ELF-1 (cell line): ENCODE results near the gene TMEM231.
"Not testable (repeated sequence)": the region's sequence is repeated elsewhere in the genome, so short reads cannot be mapped to it uniquely, and the experiment has no call there.

ENCODE experiments used
- DNase-seq: peaks from one replicate; pipeline ENCODE4 v3.0.0-alpha.2; 2016; ENCODE audit warnings: low read depth, low spot score

Gene TMEM231

DNA sequence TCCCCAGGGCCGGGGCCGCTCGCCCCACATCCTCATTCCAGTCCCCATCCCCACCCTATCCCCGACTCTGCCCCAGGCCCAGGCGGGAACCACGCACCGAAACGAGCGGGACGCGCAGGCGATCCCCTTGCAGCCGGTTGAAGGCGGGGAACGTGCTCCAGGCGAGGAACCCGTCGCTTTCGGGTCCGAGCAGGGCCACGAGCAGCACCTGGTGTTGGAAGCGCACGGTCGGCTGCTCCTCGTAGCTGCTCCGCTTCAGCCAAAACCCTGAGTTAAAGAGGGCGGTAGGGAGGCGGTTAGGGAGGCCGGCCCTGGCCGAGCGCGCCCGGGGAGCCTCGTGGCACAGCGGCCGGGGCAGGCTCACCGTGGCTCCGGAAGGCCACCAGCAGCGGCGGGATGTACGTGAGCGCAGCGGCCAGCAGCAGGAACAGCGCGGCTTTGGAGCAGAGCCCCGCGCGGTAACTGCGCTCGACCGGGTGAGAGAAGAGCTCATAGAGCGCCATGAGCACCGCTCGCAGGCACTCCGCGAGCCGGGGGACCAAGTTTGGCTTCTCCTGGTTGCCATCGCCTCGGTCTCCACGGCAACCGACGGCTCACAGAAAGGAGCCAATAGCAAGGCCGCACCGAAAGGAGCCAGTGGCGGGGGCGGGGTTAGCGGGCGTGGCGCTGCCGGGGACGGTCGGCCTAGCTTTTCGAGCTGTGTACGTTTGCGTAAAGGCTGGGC lies at the start of gene TMEM231:
TSS of gene TMEM231 (minus strand) at position 546 of the 724 bp plus-strand sequence. CDS start at position 503, 43 bp downstream.
- DNase-seq = peak; percentile 96

- DNase-seq = no peak
Observed at GRCh38 chr16:75603241-75603640, 47.2 kb upstream of the TMEM231 start.

DNA sequence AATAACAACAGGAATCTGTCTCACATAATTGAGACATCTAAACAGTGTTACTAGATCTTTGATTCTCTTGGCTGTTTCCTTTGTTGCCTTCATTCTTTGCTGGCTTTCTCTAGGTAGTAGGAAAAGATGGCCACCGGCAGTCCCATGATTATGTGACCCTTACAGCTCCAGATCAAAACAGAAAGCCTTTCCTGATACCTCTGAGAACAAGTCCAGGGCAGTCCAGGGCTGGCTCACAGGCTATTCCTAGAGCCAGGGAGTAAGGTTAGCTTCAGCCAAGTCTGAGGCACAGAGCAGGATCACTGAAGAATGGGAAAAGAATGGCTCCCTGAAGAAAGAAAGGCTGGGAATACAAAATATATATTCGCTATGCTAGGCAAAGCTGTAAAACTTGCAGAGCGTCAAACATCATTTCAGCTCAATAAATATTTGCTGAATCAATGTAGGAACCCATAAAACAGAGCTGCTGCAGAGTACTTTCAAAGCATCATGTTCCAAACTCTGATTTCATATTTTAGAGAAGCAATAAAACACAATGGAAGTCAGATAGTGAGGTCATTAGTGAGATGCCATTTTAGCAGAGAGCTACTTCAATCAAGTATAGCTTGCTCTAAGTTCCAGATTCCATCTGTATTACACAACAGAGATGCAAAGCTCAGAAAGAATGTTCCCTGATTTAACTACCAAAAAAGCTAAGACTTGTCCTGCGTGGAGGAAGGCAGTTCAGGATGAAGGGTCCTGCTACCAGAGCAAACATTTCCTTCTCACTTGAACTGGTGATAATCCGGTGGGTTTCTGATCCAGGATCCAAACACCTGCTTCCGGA lies 43.6 kb upstream of the TMEM231 start:
- no peak for DNase-seq

DNA sequence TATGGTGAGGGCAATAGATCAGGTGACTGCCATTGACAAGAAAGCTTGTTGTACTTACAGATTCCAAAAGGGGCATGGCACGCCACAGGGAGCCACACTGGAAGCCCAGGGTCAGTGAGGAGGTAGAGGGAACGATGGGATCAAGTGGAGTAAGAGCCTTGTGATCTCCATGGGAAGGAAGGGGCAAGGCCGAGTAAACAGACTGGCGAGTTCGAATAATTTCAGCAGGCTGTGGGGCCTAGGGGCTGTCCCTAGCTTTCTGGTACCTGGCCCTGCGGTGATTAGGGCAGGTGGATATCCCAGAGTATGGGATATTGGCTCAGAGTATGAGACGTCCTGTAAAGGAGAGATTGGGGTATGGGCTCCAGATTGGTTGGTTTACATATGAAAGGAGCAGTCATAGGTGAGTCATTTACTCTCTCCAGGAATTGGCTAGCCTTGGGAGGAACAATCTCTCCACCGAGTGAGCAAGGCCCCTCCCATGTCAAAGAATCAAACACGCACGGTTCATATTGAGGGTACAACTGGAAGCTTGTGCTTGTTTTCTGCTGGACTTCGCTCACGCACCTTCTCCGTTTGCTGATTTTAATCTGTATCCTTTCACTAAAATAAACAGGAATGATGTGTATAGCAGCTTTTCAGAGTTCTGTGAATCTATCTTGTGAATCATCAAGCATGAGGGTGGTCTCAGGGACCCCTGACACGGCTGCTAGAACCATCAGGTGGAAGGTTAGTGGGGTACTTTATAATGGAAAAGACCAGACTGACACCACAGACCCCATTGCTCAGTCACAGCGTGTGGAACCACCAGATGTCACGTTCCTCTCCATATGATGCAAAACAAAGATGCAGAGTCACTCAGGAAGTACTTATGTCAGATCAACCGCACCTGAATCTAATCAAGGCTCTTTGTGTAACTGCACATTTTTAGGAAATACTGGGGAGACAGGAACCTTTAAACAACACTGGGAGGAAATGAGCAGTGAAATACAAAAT lies 38.1 kb upstream of the TMEM231 start:
- peak; percentile 63 for DNase-seq

GRCh38 chr16:75593308-75593707 lies 37.3 kb upstream of the TMEM231 start:
- DNase-seq = no peak

DNA sequence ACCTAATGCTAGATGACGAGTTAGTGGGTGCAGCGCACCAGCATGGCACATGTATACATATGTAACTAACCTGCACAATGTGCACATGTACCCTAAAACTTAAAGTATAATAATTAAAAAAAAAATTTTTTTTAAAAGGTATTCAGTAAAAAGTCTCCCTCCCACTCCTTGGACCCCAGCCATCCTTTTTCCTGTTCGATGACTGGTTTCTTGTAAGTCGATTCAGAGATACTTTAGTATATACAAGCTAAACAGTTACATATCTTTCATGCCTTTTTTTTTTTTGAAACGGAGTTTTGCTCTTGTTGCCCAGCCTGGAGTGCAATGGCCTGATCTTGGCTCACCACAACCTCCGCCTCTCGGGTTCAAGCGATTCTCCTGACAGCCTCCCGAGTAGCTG lies 35.9 kb upstream of the TMEM231 start:
- not testable (repeated sequence) for DNase-seq

- peak; percentile 38 for DNase-seq
Observed at GRCh38 chr16:75590920-75591843, 35.1 kb upstream of the TMEM231 start.

- DNase-seq = no peak
Observed at GRCh38 chr16:75589306-75589705, 33.3 kb upstream of the TMEM231 start.

GRCh38 chr16:75588716-75589115 lies 32.7 kb upstream of the TMEM231 start:
- no peak for DNase-seq

DNA sequence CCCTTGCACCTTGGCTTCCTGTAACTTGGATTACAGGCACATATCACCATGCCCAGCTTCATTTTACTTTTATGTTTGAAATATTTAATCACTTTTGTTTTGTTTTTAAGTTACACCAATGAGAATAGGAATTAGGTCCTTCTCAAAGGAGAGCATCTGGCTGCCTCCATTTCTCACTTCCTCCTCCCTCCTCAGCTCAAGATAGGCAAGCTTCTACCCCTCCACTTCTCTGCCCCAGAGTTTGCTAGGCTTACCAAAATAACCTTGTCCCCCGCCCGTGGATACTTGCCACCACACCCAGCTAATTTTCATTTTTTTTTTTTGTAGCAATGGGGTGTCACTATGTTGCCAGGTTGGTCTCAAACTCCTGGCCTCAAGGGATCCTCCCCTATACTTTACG lies 28.1 kb upstream of the TMEM231 start:
- no peak for DNase-seq

DNA sequence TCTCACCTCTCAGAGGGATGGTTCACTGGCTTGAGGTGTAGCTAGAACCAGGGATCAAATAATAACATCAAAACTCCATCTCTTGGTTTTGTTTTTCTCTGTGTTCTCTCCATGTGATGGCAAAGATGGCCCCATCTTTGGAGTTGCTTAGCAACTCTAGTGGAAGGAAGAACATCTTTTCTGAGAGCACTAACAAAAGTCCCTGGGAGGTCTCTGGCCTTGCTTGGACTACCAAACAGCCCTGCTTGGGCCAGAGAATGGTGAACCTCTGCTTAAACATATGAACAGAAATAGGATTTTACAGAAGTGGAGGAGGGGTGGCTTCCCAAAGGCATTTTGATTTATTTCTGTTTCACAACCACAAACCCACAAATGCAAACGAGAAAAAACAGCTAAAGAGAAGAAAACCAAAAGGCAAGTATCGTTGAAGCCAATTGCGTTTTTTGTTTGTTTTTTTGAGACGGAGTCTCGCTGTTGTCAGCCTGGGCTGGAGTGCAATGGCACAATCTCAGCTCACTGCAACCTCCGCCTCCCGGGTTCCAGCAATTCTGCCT lies 23.3 kb upstream of the TMEM231 start:
- DNase-seq = no peak

DNA sequence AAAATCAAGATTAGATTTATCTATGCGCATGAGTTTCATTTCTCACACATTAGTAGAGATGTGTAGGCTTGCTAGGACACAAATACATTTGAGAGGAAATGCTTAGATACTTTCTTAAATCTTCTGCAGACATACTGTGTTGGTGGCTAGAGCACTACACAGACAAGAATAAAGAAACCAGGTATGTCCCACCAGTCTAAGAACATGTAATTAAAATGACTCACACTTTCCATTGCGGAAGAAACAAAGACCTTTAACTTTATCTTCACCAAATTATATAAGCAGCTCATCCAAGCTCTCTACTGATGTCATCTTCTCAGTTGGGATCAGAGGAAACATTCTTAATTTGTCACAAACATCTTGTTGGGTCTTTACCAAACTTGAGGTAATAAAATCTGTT lies 22.7 kb upstream of the TMEM231 start:
- DNase-seq = no peak

DNA sequence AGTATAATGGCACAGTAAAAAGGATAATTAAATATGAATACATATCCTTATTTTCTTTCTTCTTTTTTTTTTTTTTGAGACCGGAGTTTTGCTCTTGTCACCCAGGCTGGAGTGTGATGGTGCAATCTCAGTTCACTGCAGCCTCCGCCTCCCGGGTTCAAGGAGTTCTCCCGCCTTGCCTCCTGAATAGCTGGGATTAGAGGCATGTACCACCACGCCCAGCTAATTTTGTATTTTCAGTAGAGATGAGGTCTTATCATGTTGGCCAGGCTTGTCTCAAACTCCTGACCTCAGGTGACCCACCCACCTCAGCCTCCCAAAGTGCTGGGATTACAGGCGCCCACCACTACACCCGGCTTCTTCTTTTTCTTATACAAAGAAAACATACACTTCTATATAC lies 22.2 kb upstream of the TMEM231 start:
- no peak for DNase-seq

DNA sequence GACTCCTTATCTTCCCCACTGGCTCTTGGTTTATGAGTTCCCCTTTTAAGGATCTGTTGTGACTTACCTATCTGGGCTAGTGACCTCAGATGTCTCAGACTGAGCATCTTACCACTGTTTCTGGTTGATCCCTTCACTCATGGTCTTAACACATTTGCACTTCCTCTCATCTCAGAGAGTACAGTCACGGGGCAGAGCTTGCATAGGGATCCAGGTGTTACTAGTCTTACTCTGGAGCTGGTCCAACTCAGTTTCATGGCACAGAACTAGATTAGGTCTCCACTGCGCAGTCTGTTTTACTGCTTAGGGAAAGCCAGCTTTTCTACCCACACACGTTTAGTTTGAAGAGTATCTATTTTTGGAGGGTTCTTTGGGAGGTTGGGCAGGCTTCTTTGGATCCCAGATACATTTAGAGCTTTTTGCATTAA lies 20.3 kb upstream of the TMEM231 start:
- DNase-seq = no peak

DNA sequence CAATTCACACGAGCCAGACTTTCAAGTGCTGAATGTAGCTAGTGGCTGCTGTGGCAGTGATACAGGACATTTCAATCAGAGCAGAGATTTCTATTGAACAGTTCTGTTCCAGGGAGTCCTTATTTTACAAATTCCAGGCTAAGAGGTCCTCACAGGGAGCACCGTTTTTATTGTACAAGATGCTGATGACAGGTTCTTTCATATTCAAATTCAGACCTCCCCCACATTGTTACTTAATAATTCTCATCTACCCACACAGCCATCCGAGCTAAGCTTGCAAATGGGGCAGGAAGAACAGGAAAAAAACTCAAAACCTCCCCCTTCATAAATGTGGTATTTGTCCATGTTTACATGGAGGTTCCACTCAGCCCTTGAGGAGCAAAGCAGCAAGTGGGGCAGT lies 19.9 kb upstream of the TMEM231 start:
- DNase-seq = no peak

DNA sequence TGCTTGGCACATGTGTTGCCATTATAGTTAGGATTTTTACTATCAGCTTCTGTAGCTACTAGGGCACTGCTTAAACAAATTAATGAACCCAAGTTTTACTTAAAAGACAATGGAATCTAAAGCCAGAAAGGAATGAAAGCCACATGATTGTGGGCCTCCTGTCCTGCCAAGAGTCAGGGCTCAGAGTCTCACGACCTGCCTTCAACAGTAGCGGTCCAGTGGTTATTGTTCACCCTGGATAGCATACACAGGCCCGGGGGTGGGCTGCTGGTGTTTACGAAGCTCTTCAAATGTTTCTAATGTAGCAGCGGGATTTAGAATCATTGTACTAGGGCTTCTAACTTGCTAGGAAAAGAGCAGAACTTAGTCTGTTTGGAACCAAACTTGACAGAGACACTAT lies 17.9 kb upstream of the TMEM231 start:
- no peak for DNase-seq

DNA sequence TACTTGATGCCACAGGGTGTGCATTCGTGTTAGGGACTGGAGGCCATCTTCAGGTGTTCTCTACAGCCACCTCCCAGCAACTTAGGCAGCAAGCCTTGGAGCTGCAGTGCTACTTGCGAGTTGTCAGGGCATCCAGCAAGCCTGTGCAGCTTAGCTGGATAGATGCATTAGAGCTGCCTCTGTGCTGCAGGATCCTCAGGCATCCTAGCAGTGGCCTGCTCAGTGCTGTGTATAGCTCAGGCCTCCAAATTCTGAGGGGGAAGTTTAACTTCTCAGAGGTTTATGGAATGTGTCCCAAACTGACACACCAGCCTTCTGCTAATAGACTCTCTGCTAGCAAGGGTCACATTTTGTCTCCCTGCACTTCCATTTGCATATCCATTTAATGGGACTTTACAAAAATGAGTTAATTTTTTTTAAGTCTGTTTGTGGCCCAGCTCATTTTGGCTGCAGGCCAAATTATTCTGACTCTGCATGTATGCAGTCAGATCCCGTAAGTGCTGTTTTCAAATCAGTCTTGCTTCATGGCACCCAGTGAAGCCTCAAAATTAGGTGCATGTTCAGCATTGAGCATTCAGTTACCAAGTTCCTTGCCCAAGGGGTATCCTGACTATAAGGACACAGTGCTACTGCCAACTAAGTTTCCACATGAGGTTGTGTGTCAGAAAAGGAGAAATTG lies 17.0 kb upstream of the TMEM231 start:
- no peak for DNase-seq

GRCh38 chr16:75570396-75571065 lies 14.5 kb upstream of the TMEM231 start:
- DNase-seq = no peak

- DNase-seq = no peak
Observed at GRCh38 chr16:75567911-75568310, 11.9 kb upstream of the TMEM231 start.
